Activated naive CD4-positive, alpha-beta T cell treated with Interleukin-2 at 50 U/mL for 16 hours (primary cell): ENCODE results near the gene MYBBP1A.

Experiments
- DNase-seq: peaks from one replicate; pipeline ENCODE4 v3.0.0-alpha.2; 2020

Gene MYBBP1A

DNA sequence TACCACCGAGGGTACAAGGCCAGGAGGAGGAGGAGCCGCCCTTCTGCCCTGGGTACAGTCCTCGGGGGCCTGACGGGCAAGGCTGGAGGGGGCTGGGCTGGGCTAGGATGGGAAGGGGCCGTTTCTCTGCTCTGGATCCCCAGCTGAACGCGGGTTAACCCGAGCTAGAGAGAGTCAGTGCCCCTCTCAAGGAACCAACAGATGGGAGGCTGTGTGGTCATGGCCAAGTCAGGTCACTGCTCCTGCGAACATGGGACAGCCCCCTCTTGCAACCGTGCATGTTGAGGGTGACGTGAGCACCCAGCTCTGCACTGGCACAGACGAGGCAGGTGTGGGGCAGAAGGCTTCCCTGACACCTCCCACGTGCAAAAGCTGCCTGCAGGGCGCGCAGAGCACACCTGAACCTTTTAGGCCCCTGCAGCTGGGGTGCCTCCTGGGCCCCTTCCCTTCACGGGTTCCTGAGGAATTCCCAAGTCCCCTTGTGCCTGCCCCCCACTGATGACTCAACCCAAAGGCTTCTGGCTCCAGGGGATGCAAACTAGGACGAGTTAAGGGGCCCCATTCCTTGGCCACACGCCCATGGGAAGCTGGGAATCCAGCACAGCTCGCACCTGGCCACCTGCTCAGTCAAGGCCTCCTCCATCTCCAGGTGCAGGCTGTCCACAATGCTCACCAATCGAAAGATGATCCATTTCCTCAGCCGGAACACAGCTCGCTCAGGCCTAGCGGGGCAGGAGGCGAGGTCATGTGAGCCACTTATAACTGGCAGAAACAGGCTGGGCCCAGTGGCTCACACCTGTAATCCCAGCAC is 6.3 kb downstream of the MYBBP1A start:
- DNase-seq, result no peak

DNA sequence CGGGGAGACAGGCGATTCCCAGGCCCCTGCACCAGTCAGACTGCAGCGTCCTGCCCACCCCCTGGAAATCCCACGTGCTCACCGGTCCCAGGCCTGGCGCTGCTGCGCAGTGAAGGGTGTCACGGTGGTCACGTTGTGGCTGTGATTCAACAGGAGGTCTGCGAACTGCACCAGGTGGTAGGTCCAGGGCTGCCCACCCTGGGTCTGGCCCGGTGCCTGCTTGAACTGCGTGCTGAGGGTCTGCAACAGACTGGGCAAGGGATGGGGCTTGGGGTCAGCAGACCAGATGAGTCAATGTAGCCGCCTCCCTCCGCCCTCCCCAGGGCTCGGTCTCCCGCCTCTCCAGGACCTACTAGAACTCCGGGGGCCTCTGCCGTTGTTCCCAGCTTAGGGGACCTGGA is 7.1 kb downstream of the MYBBP1A start:
- DNase-seq, result no peak

DNA sequence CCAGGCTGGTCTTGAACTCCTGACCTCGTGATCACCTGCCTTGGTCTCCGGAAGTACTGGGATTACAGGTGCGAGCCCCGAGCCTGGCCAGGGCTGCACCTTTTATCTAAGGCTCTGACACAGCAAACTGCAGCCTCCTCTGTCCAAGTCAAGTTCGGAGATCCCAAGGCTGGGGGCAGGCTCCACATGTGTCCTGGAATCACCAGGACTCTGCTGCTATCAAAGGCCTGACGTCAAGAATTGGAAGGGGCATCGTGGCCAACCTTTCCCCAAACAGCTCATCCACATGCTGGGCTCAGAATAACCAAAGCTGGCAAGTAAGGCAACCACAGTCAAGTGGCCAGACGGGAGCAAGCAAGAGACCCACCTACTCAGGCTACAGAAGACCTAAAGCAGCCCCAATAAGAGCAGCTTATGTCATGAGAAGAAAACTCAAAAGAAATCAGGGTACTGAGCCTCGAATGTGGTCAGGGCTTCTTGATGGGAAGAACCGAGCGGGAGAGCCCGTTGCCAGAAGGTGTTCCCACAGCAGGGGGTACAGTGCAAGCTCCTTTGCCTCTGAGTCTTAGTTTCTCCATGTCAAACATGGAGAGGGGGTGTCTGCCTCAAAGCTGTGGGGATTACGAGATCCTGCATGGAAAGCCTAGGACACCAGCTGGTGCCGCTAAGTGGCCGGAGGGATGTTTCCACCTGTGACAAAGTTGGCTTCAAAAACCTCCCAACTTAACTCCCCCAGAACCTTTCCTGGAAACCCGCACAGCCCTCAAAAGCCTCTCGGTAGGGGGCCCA is 7.9 kb downstream of the MYBBP1A start:
- DNase-seq, result no peak

DNA sequence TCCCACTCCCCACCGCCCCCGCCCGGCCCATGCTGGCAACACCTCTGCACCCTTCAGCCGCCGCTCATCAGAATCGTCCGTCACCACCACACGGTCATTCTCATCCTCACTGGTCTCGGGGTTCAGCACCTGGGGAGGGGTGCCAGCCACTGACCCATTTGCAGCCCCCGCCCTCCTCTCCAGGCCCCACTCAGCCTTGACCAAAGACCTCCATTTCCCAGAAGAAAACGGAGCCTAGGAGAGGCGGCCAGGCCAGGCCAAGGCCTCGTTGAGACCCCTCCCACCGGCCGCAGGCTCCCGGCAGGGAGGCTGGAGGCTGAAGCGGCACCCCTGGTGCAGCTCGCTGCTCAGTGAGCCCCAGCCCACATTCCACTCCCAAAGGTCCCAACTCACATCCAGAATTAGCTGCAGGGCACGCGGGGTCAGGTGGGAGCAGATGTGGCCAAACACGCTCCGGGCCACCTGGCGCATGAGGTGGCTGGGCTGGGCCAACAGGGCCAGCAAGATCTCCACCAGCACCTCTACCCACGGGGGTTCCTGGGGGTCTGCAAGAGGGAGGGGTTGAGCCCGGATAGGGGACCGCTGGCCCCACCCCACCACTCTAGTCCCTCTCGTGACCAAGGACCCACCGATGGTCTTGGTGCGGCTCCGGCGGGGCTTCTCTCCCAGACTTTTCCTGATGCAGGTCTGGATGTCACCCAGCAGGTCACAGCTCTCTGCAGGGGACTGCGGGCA is 9.8 kb downstream of the MYBBP1A start:
- DNase-seq, result no peak

DNA sequence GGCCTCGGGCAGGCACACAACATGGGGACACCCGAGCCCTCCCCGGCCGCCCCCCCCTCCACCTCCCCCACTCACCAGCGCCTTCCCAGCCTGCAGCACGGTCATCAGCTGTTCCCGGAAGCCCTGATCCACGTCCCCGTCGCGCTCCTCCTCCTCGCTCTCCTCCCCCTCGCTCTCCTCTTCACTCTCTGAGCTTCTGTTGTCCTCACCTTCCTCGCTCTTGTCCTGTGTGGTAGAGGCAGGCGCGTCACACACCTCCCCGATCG is 10.3 kb downstream of the MYBBP1A start:
- no peak for DNase-seq

DNA sequence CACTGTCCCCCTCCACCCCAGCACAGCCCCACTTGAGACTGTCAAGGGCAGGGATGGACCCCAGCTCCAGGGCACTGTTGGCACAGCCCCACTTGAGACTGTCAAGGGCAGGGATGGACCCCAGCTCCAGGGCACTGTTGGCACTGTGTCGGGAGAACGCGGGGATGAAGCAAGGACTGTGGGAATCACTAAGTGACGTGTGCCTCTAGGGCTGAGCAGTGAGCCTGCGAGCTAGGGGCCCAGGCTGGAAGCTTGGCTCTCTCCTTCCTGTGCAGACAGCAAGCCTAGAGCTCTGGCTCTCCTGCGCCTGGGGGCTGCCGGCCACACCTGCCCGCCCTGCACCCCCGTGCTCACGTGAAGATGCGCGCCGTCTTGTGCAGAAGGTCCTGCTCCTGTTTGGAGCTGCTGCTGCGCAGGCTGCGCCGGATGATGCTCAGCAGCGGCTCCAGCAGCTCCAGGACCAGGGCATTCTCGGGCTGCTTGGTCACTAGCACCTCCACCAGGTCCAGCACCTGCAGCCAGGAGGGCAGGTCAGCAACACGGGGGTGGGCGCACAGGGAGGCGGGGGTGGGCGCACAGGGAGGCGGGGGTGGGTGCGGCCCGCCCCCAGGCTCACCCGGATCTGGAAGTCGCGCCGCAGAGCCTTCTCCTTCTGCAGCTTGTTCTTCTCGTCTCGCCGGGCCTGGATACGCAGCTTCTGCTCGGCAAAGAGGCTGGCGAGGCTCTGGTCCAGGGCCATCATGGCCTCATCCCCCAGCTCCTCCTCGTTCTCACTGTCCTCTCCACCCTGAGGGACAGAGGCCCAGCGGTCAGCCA is 10.8 kb downstream of the MYBBP1A start:
- no peak for DNase-seq

DNA sequence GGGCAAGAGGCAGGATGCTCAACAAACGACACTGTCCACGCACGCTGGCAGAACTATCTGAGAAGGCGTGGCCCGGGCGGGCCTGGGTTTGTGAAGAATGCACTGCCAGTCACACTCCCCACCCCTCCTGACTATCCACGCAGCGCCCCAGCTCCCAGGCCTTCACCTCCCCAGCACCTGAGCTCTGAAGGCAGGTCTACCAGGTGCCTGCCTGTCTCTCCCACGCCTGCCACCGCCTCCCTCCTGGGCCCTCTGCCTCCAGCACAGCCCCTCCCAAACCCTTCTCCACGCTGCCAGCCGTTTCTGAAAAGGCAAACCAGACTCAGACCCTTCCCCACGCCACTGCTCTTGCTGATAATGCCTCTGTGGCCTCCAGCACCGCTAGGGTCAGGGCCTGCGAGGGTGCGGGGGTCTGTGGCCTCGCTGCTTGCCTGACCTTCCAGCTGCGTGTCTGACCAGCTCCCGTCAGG is 11.6 kb downstream of the MYBBP1A start:
- no peak for DNase-seq

DNA sequence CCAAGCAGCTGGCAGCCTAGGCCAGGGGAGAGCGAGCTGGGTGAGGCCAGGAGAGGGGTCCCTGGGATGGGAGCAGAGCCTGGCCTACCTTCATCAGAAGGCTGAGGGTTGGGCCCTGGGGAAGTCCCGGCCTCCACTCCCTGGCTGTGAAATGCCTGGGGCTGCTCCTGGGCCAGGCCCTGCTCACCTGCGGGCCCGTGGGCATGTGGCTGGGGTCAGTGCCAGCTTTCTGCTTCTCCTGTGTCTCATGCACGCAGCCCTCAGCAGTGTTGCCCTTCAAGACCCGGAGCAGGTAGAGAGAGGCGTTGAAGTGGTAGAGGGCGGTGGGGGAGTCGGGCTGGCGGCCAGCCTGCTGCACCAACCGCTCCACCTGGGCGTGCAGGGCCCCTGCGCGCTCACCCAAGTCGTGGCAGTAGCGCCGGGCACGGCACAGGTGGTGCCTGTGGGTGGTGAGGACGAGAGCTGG is 12.4 kb downstream of the MYBBP1A start:
- DNase-seq, result no peak

DNA sequence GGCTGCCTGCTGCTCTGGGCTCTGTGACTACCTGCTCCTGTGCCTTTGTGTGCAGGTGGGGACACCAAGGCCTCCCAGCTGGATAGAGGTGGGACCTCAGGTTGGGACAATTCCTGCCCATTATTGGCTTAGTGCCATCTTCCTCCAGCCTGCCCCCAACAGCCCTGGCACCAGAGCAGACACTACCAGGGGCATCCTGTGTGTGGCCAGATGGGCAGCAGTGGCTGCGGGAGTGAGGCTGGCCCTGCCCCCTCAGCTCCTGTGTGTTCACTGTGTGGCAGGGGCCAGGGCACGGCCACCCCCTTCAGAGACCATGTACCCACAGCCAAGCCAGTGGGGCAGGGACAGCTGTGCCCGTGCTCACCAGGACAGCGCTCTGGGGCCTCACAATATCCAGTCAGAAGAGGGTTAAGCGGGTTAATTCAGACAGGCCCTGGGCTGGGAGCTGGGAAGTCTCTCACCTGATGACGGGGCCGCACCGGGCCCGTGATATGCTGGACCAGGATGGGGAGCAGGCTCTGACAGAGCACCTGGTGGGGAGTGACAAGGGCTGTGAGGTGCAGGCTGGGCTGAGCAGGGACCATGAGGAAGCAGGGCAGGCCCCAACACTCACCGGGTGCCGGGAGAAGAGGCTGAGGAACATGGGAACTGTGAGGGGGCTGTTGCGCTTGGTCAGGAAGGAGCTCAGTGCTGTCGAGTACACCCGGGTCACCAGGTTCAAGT is 13.0 kb downstream of the MYBBP1A start:
- DNase-seq, result no peak

DNA sequence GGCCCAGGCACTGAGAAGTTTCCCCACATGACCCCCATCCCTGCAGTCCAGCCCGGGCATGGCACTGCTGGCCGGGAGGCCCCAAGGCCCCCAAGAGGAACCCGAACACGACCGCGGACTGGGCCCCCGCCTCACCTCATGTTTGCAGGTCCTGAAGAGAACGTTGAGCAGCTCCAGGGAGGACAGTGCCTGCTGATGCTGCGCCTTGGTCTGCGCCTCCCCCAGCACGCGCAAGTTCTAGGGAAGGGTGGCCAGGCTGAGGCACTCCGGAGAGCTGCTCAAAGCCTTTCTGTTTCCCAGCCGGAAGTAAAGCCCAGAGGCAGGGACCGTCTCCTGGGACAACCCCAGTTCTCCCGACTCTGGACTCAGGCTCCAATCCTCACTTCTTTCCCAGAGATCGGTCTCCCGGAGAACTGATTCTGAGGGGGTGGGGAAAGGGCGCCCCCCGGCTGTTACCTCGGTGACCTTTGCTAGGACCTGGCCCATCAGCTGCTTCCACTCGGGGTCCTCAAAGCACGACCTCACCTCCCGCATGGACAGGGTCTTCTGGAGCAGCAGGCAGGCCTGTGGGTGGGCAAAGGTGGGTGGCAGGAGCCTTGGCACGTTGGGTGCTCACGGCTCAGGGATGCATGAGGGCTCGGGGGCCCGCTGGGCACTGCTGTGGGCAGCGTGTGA is 13.7 kb downstream of the MYBBP1A start:
- no peak for DNase-seq

DNA sequence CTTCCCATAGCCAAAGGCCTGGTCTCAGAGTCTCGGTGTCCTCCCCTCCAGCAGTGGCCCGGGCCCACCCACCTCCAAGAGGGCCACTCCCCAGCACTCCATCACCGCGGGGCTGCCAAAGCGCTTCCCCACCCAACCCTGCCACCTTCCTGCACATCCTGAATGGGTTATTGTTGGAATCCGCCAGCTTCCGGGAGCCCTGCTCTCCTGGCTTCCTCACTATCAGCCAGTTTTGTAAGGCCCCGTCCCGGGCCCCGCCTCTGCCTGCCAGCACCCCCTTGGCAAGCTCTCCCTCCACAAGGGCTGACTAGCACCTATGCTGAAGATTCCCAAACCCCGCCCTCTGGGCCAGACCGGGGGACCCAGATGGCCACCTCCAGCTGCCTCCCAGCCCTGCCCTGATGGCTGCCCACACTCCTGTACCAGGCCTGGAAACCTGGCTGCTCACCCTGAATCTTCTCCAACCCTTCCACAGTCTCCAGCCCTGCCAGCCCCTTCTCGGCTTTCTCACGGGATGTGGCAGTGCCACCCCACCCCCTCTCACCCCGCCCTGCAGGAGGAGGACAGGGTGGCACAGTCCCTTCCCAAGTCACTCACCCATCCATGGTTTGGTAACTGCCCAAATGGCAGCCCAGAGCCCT is 14.4 kb downstream of the MYBBP1A start:
- DNase-seq, result no peak

DNA sequence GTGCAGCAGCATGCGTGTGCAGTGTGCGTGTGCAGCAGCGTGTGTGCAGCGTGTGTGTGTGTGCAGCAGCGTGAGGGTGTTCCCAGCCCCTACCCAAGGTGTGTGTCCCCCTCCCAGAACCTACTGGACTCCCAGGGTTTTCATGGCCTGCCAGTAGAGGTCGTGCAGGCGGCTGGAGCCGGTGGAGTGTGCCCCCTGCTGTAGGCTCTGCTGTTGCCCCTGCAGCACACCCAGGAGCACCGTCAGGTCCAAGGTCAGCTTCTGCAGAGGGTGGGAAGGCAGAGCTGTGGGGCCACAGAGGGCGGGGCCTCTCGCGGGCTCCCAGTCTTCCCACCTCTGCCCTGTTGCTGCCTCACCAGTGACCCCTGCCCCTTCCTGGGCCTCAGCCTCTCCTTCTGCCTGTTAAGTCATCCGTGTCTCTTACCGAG is 14.9 kb downstream of the MYBBP1A start:
- no peak for DNase-seq

DNA sequence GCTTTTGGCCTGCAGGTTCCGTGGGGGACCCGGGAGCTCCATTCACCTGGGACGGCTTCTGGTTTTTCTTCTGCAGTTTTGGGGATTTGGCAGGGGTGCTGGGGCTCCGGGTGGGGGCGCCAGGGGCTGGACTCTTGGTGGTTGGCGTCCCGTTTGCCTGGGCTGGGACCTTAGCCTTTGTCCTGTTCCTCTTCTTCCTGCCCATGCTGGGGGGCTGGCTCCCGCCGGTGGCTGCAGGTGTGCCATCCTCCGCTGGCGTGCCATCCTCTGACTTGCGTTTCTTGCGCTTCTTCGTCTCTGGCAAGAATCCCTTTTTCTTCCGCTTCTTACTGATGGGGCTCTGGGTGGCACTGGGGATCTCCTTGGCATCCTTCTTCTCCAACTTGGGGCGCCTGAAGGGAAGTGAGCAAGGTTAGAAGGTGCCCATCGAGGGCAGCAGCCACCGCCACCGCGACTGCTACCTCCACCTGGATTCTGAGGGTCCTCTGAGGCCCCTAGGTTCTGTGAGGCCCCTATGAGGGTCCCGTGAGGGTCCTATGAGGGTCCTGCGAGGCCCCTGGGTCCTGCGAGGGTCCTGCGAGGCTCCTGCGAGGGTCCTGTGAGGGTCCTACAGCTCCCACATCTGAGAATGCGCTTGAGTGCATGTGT is 15.5 kb downstream of the MYBBP1A start:
- no peak for DNase-seq

DNA sequence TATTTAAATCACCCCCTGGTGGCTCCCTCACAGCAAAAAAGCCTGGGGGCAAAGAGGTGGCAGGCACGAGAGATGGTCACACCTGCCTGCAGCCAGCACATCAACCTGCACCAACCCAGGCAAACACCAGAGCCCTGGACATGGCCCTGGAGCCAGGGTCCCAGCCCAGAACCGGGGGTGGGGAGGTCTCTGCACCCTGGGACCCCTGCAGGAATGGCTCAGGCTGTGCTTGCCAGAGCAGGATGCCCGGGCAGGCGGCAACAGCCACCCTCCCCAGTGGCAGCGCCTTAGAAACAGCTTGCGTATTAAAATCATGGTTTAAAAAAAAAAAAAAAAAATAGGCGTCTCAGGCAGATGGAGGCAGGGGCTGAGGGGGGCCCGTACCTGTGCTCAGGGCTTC is 16.2 kb downstream of the MYBBP1A start:
- no peak for DNase-seq

DNA sequence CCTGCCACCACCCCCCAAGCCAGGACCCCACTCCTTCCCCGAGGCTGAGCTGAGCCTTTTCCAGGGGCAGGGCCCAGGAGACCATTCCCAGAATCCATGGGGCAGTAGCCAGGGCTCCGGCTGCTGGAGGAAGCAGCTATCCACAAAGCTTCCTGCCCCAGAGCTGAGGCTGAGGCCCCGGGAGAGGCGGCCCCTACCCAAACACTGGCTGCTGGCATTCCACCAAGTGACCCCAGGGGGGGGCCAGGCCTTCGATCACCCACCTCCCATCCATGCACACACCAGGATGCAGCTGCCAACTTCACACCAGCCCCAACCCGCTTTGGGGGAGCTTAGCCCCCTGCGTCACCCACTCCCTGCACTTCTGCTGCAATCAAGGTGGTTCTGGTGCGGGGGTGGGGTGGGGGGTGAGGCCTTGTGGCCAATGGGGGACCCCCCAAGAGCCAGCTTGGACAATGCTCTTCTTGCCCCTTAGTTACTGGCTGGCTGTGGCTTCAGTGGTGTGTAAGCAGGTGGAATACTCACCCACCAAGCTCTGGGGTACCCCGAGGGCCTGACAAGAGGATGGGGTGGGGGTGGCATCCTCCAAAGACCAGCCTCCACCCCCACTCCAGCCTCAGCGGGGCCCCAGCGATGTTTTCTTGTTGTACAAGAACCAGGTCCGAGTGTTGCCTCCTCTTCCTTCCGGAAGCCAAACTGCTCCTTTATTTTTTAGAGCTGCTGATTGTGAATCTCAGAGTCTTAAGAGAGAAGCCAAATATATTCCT is 16.8 kb downstream of the MYBBP1A start:
- DNase-seq, result no peak

DNA sequence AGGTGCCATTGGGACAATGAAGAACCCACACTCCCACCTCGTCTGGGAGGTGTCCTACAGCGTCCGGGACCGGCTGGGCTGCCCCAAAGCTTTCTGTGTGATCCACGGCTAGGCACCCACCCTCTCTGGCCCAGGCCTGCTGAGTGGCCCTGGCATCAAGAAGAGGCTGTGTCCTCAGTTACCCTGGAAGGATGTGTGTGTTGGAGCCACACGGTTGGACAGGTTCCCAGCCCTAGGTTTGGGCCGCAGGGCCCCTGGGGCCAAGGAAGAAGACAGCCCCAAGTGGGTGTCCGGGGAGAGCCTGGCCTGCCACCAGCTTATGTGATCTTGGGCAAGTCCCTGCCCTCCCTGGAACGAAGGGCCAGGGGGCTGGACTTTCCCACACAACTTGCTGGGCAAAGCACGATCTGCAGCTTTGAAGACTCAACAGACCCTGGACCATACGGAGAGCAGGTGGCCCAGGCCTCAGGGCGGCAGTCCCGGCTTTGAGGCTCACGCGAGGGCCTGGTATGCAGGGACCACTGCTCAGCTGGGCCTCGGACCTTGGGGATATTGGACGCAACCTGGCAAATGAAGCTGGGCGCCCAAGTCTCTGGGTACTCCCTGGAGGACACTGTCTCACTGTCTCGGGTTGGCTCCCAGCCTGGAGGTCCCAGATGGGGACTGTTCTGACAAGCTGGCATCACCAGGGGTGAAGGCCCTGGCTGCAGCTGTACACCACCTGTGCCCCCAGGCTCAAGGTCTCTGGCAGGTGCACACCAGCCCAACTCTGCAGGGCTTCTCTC is 17.5 kb downstream of the MYBBP1A start:
- no peak for DNase-seq

DNA sequence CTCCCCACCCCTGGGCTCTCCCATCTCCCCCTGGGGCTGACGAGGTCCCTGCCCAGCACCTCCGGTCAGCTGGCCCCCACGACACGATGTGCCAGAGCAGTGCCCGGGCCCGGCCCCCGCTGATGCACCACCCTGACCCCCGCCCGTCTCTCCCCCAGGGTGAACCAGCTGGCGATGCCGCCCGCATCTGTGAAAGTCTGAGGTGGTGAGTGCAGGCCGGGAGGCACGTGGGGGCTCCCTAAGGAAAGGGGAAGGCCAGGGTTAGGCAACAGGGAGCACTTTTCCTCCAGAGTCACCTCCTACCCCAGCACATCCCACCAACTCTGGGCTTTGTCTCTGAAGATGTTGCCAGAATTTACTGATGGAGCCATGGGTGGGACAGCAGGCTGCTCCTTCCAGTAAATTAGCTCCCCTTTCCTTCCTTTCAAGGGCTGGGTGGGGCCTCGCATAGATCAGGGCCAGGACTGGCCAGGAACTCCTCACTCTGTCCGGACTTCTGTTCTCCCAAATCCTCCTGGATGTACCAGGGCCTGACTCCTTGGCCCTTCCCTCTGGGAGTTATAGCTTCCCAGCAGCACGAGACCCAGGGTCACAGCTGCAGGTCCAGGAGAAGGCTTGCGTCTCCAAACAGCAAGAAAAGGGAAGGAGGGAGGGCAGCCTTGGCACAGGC is 18.3 kb downstream of the MYBBP1A start:
- no peak for DNase-seq

DNA sequence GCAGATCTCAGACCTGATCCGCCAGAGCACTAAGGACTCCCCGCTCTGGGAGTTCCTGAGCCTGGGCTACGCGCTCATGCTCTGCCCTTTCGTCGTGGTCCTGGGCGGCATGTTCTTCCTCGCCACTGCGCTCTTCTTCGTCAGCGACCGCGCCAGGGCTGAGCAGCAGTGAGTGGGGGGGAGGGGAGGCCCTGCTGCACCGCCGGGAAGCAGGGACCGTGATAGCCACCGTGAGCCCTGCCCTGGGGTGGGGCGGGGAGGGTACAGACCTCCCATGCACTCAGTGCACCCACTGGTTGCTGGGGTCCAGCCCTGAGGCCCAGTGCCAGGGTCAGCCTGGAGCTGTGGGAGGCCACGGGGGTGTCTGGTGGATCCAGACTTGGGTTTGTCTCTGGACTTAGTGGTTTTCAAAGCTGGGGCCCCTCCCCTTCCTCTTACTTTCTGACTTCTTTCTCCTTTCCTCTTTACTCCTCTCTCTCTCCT is 18.9 kb downstream of the MYBBP1A start:
- DNase-seq, result no peak
